ENCODE measurements around the gene GABBR2.

GABBR2 gene

GRCh38 chr9:98256756-98257155, 452.0 kb downstream of the GABBR2 start:
- no peak for DNase-seq (ENCODE audit: low read depth in 2 of 2)

- DNase-seq (ENCODE audit: low read depth in 2 of 2), result peak; percentile 94 to 96
These were observed 453.0 kb downstream of the GABBR2 start, which contains the start of gene TBC1D2 for GRCh38 chr9:98255578-98256296. Gene TBC1D2 (minus strand): TSS chr9:98255649. CDS start chr9:98255541, 108 bp downstream.

- no peak for DNase-seq (ENCODE audit: low read depth in 2 of 2)
These were observed 453.6 kb downstream of the GABBR2 start for GRCh38 chr9:98255061-98255577.

- no peak for DNase-seq (ENCODE audit: low read depth in 2 of 2)
These were observed 454.3 kb downstream of the GABBR2 start for GRCh38 chr9:98254228-98255060.

GRCh38 chr9:98253565-98253964, 455.2 kb downstream of the GABBR2 start:
- DNase-seq (ENCODE audit: low read depth in 2 of 2), result no peak

- DNase-seq (ENCODE audit: low read depth in 2 of 2), result no peak
These were observed 457.2 kb downstream of the GABBR2 start for GRCh38 chr9:98251551-98251950.

GRCh38 chr9:98249771-98250170, 459.0 kb downstream of the GABBR2 start:
- DNase-seq (ENCODE audit: low read depth in 2 of 2), result no peak

- no peak for DNase-seq (ENCODE audit: low read depth in 2 of 2)
These were observed 459.8 kb downstream of the GABBR2 start for GRCh38 chr9:98248737-98249474.

GRCh38 chr9:98247831-98248657, 460.7 kb downstream of the GABBR2 start:
- DNase-seq (ENCODE audit: low read depth in 2 of 2), result no peak

GRCh38 chr9:98242426-98242825, 466.3 kb downstream of the GABBR2 start:
- DNase-seq (ENCODE audit: low read depth in 2 of 2), result no peak

- DNase-seq (ENCODE audit: low read depth in 2 of 2), result no peak
These were observed 467.1 kb downstream of the GABBR2 start for GRCh38 chr9:98241357-98242300.

GRCh38 chr9:98240475-98240874, 468.3 kb downstream of the GABBR2 start:
- no peak for DNase-seq (ENCODE audit: low read depth in 2 of 2)

All from stimulated activated CD8-positive, alpha-beta memory T cell treated with anti-CD3 and anti-CD28 coated beads, Interleukin-2, amount 100 ng/mL, for 48 hours (primary cell).